ENCODE results near the gene DPP10. TPM values are rescaled to one million over a fixed set of nuclear protein-coding genes. Genes with fewer than 3 reads are reported as not detected.

The DPP10 gene
- total RNA-seq, 1 donor from 2014 or later: 1.1 TPM

GRCh38 chr2:115077626-115078025, 635.2 kb downstream of the DPP10 start:
- Histone ChIP-seq H3K27me3 (ENCODE audit: insufficient read depth, low read length) (no peaks in the 10 kb centered on the region), H3K4me3 (ENCODE audit: insufficient read depth, low read depth, low read length) (no peak overlapping the region), H3K27ac (ENCODE audit: low read depth, low read length) (no peak overlapping the region), H3K9ac (ENCODE audit: low read length) (no peak overlapping the region), H2AFZ (ENCODE audit: low read depth, low read length) (no peak overlapping the region), H3K4me1 (ENCODE audit: insufficient read depth, low read length) (no peaks in the 10 kb centered on the region), H3K36me3 (ENCODE audit: insufficient read depth, low read length) (no peaks in the 10 kb centered on the region), H3K9me3 (ENCODE audit: insufficient read depth, low read depth, low read length) (no peaks in the 10 kb centered on the region), H4K20me1 (ENCODE audit: insufficient read depth, low read length) (no peaks in the 10 kb centered on the region), H3K79me2 (ENCODE audit: insufficient read depth, low read length) (no peaks in the 10 kb centered on the region), H3K4me2 (ENCODE audit: low read length) (no peak overlapping the region)
- FAIRE-seq: no peak
- H3K27ac Mint-ChIP-seq (ENCODE audit: unreplicated experiment): no peak overlapping the region
- DNase-seq (ENCODE audit: low read depth): no peak
- H3K9me3 Mint-ChIP-seq (ENCODE audit: unreplicated experiment): no peaks in the 10 kb centered on the region
- H3K27me3 Mint-ChIP-seq (ENCODE audit: low read depth, unreplicated experiment): no peaks in the 10 kb centered on the region
- no peaks in the 10 kb centered on the region for H3K4me1 Mint-ChIP-seq (ENCODE audit: low read depth, unreplicated experiment)
- TF ChIP-seq EZH2 (IDR thresholded peaks at IDR 0.05; ENCODE audit: insufficient read depth, low read length) (no peak), CTCF (IDR thresholded peaks at IDR 0.05; ENCODE audit: insufficient read depth, low read depth, low read length) (no peak)
- no peak overlapping the region for H3K4me3 Mint-ChIP-seq (ENCODE audit: unreplicated experiment)
- H3K36me3 Mint-ChIP-seq (ENCODE audit: low read depth, unreplicated experiment): no peaks in the 10 kb centered on the region

- Mint-ChIP-seq H3K27me3 (ENCODE audit: low read depth, unreplicated experiment) (no peaks in the 10 kb centered on the region), H3K36me3 (ENCODE audit: low read depth, unreplicated experiment) (no peaks in the 10 kb centered on the region), H3K9me3 (ENCODE audit: unreplicated experiment) (no peaks in the 10 kb centered on the region), H3K4me3 (ENCODE audit: unreplicated experiment) (no peak overlapping the region), H3K27ac (ENCODE audit: unreplicated experiment) (no peak overlapping the region), H3K4me1 (ENCODE audit: low read depth, unreplicated experiment) (no peaks in the 10 kb centered on the region)
- H3K9ac ChIP-seq (ENCODE audit: low read length): no peak overlapping the region
- no peaks in the 10 kb centered on the region for H3K4me1 ChIP-seq (ENCODE audit: insufficient read depth, low read length)
- no peaks in the 10 kb centered on the region for H3K79me2 ChIP-seq (ENCODE audit: insufficient read depth, low read length)
- H3K27me3 ChIP-seq (ENCODE audit: insufficient read depth, low read length): no peaks in the 10 kb centered on the region
- no peaks in the 10 kb centered on the region for H4K20me1 ChIP-seq (ENCODE audit: insufficient read depth, low read length)
- H2AFZ ChIP-seq (ENCODE audit: low read depth, low read length): no peak overlapping the region
- no peaks in the 10 kb centered on the region for H3K9me3 ChIP-seq (ENCODE audit: insufficient read depth, low read depth, low read length)
- FAIRE-seq (no peak), DNase-seq (ENCODE audit: low read depth) (no peak)
- no peak overlapping the region for H3K27ac ChIP-seq (ENCODE audit: low read depth, low read length)
- H3K4me2 ChIP-seq (ENCODE audit: low read length): no peak overlapping the region
- H3K4me3 ChIP-seq (ENCODE audit: insufficient read depth, low read depth, low read length): no peak overlapping the region
- H3K36me3 ChIP-seq (ENCODE audit: insufficient read depth, low read length): no peaks in the 10 kb centered on the region
- TF ChIP-seq EZH2 (IDR thresholded peaks at IDR 0.05; ENCODE audit: insufficient read depth, low read length): no peak
- no peak for TF ChIP-seq CTCF (IDR thresholded peaks at IDR 0.05; ENCODE audit: insufficient read depth, low read depth, low read length)
Observed at GRCh38 chr2:115083225-115083624, 640.8 kb downstream of the DPP10 start.

- no peak overlapping the region for H3K27ac ChIP-seq (ENCODE audit: low read depth, low read length)
- no peak overlapping the region for H3K4me2 ChIP-seq (ENCODE audit: low read length)
- H3K27me3 ChIP-seq (ENCODE audit: insufficient read depth, low read length): no peaks in the 10 kb centered on the region
- no peak for TF ChIP-seq EZH2 (IDR thresholded peaks at IDR 0.05; ENCODE audit: insufficient read depth, low read length)
- no peak for TF ChIP-seq CTCF (IDR thresholded peaks at IDR 0.05; ENCODE audit: insufficient read depth, low read depth, low read length)
- no peaks in the 10 kb centered on the region for H3K4me1 Mint-ChIP-seq (ENCODE audit: low read depth, unreplicated experiment)
- no peak overlapping the region for H2AFZ ChIP-seq (ENCODE audit: low read depth, low read length)
- H3K79me2 ChIP-seq (ENCODE audit: insufficient read depth, low read length): no peaks in the 10 kb centered on the region
- no peaks in the 10 kb centered on the region for H3K36me3 Mint-ChIP-seq (ENCODE audit: low read depth, unreplicated experiment)
- H3K9me3 Mint-ChIP-seq (ENCODE audit: unreplicated experiment): no peaks in the 10 kb centered on the region
- H3K4me1 ChIP-seq (ENCODE audit: insufficient read depth, low read length): no peaks in the 10 kb centered on the region
- H3K4me3 ChIP-seq (ENCODE audit: insufficient read depth, low read depth, low read length): no peak overlapping the region
- H3K27me3 Mint-ChIP-seq (ENCODE audit: low read depth, unreplicated experiment): no peaks in the 10 kb centered on the region
- no peaks in the 10 kb centered on the region for H4K20me1 ChIP-seq (ENCODE audit: insufficient read depth, low read length)
- no peak overlapping the region for H3K27ac Mint-ChIP-seq (ENCODE audit: unreplicated experiment)
- FAIRE-seq: no peak
- H3K4me3 Mint-ChIP-seq (ENCODE audit: unreplicated experiment): no peak overlapping the region
- no peak for DNase-seq (ENCODE audit: low read depth)
- H3K9ac ChIP-seq (ENCODE audit: low read length): no peak overlapping the region
- no peaks in the 10 kb centered on the region for H3K9me3 ChIP-seq (ENCODE audit: insufficient read depth, low read depth, low read length)
- no peaks in the 10 kb centered on the region for H3K36me3 ChIP-seq (ENCODE audit: insufficient read depth, low read length)
Observed at GRCh38 chr2:115083711-115084110, 641.3 kb downstream of the DPP10 start.
